ENCODE data around the gene TRMT11.
"Not testable (repeated sequence)": the region's sequence is repeated elsewhere in the genome, so short reads cannot be mapped to it uniquely, and the experiment has no call there.

The TRMT11 gene

GRCh38 chr6:125991653-125992052, 5.3 kb downstream of the TRMT11 start:
- DNase-seq = no peak

- no peak for DNase-seq
Observed at GRCh38 chr6:125994670-125995488, 8.5 kb downstream of the TRMT11 start.

DNA sequence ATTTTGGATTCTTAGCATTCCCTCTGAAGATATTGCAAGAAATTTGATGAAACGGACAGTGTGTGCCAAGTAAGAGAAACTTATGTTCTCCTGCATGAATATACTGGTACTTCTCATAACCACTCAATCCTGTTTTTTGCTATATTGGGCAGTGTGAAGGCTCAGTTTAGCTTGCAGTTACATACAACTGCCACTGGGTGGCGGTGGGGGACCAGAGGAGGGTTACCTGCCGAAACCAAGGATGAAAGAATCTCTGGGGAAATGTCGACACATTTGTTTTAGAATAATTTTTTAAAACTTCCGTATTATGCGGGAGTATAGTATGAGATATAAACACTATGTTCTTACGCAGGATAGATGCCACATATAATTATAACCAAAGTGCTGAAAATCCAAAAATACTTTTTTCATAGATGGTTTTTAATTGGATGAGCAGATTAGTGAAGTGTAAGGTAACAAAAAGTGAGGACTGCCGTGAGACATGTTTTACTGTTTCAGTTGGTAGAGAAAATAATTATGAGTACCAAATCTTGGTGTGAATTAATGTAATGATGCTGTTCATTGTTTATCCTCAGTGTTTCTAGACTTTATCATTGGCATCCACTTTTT, 9.7 kb downstream of the TRMT11 start:
- DNase-seq = peak in 47 of 56 donors; percentile 1 to 79 (median 26)

DNA sequence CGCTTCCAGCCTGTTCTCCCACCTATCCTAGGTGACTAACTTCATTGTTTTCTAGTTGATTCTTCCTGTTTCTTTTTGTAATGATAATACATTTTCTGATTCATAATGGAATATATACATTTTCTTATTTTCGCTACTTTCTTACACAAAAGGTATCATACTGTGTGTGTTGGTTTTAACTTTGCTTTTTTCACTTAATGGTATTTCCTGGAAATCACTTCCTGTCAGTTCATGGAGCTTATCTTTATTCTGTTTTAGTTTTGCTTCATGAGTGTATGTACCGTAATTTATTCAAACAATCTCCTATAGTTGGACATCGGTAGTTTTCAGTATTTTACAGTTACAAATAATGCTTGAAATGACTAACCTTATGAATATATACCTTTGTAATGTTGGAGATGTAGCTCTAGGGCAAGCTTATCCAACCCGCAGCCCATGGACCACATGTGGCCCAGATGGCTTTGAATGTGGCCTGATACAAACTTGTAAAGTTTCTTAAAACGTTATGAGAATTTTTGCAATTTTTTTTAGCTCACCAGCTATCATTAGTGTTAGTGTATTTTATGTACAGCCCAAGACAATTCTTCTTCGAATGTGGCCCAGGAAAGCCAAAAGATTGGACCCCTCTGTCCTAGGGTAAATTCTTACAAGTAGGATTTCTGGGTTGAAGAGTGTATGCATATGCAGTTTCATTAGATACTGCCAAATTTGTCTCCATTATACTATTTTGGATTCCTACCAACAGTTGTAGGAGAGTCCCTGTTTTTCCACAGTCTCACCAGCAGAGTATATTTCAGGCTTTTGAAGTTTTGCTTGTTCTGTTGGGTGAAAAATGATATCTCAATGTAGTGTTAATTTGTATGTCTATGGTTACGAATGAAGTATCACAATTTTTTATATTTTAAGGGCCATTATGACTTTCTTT, 16.7 kb downstream of the TRMT11 start:
- DNase-seq = no peak

DNA sequence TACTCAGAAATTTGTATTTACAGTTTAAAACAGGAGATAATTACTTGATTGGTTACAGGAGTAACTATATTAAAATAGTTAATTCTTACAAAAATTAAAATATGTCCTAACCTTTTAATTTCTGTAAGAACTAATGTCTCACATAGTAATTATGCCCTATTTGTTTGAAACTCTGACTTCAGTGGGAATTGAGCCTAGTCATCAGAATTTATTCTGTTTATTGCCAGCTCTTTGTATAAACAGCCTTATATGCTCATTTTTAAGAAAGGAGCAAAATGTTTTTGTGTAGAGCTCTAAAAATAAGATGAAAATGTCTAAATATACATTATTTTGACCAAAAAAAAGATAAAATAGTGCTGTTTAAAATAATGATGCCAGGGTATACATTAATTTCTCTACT, 21.5 kb downstream of the TRMT11 start:
- DNase-seq = no peak

GRCh38 chr6:126010040-126010439, 23.7 kb downstream of the TRMT11 start:
- no peak for DNase-seq

- DNase-seq = no peak
Observed at GRCh38 chr6:126015863-126016262, 29.5 kb downstream of the TRMT11 start.

GRCh38 chr6:126016591-126016990, 30.3 kb downstream of the TRMT11 start:
- DNase-seq = no peak

DNA sequence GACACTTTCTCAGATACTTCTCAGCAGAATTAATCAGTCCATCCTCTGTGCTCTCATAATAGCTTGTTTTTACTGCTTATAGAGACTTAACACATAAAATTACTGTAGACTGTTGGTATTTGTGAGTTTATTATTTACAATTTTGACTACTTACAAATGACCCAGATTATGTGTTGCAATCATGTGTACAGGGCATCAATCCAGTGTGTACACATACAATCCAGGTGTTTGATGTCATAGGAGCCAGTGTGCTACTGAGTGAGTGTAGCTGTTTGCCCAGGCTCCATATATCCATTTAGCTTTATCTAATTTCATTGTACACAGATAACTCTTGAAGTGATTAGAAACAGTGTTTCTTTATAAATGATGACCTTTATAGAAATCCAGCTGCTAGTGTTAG, 31.3 kb downstream of the TRMT11 start:
- DNase-seq = no peak

DNA sequence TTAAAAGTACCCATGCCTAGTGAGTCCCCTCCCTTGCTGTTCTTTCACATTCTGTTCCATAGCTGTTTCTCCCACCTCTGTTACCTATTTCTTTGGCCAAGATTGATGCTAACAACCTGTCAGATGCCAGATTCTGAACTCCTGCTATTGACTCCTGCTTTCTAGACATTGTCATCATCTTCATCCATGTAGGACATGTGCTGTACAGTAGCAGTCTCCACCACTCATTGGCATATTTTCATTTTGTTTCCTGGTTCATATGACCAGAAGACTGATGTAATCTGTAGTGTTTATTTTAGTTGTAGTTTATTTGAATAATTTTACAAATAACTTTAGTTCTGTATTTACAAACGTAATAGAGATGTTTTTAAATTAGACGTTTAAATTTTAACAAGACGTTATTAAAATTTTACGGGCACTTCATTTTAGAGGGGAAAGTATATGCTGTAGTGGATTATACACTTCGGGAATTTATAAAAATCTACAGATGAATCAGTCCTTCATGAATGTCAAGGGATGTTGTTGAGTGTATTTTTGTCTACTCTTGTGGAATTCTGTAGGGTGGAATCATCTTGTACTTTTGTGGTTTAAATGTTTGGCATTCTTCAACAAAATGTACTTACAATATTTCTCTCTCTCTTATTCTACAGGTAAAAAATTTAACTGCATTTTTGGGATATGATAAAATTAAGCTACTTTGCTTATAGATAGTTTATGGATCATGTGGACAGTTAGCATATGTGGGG, 34.1 kb downstream of the TRMT11 start:
- DNase-seq = no peak

DNA sequence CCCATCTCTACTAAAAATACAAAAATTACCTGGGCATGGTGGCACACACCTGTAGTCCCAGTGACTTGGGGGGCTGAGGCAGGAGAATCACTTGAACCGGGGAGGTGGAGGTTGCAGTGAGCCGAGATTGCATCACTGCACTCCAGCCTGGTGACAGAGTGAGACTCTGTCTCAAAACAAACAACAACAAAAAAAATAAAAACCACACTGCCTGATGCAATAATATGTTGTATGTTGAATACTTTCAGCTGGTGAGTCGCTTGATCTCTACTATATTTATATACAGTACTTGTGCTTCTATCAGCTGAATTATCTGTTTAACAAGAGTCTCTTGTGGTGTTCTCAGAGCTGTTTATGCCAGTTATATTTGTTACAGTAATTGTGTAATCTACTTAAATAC, 37.1 kb downstream of the TRMT11 start:
- not testable (repeated sequence) for DNase-seq

- no peak for DNase-seq
Observed at GRCh38 chr6:126026001-126026400, 39.7 kb downstream of the TRMT11 start.

- DNase-seq = no peak
Observed at GRCh38 chr6:126027601-126028000, 41.3 kb downstream of the TRMT11 start.

- no peak for DNase-seq
Observed at GRCh38 chr6:126030045-126030444, 43.7 kb downstream of the TRMT11 start.

GRCh38 chr6:126033696-126034095, 47.4 kb downstream of the TRMT11 start:
- DNase-seq = peak in 15 of 56 donors; percentile 1 to 38 (median 4)

DNA sequence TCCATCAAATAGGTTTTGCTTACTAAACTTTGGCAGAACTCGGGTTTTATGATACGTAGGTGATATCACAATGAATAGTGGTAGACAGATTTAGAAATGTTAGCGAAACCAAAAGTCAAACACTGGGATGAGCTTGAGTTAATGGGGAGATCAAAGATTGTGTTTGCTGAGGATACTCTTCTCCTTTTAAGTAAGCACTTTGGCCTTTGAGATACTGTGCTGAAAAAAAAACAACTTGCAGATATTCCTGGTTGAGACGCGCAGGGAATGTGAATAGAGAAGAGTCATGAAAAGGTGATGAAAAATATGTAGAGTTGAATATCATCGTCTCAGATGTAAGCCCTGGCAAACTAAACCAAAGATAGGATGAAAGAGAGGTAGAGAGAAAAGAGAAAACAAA, 48.3 kb downstream of the TRMT11 start:
- DNase-seq = no peak

DNA sequence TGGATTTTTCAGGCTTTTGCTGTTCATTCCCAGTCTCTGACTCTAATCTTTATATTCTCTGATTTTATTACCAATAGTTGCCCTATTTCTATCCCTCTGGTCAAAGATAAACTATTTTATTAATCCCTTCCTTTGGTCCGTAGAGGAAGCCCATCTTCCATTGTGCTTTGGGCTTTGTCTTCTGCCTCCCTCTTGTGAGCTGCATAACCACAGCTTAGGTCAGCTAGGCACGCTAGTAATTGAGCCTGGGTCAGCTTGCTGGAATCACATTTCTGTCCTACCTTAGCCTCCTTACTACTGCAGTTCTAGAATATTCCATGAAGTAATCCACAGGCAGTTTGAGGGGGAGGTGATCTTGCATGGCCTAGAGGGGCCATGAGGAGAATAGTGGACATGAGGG, 49.4 kb downstream of the TRMT11 start:
- DNase-seq = no peak

DNA sequence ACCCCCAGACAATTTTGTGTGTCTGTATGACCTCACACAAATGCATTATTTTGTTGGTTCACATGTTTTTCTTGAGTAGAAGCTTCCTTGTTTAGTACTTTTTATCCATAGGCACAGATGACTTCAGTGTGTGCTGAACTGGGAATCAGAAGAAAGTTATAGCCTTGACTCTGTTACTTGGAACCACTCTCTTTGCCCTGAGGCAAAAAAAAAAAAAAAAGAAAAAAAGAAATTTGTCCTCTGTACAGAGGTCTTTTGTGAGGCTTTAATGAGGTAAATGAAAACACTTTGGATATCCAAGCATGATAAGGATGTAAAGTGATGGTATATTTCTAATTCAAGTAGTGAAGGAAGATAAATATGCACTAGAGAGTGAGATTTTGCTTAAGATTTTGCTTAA, 51.9 kb downstream of the TRMT11 start:
- no peak for DNase-seq

DNA sequence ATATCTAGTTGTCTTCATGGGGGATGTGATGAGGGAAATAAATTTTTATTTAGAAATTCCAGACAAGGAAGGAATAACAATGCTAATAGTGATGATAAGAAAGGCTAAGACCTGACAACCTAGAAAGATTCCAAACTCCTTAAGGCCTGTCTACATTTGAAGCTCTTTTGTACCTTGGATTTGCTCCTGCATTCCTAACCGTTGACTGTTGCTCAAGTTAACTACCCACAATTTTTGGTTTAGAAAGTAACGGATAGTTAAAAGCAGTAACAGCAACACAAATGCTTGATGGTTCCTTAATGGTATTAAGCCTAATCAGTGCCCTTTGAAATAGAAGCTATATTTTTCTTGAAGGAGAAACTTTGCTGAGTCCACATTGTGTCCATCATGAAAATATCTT, 52.9 kb downstream of the TRMT11 start:
- no peak for DNase-seq

GRCh38 chr6:126040394-126040793, 54.1 kb downstream of the TRMT11 start:
- no peak for DNase-seq

GRCh38 chr6:126040826-126041225, 54.5 kb downstream of the TRMT11 start:
- no peak for DNase-seq

All from nucleus accumbens (tissue), 56 donors.